HepG2 (cell line): ENCODE results near the gene PITHD1. TPM values are rescaled to one million over a fixed set of nuclear protein-coding genes. Genes with fewer than 3 reads are reported as not detected.
A peak's percentile ranks its signal among the peaks of the same experiment; 100 is the strongest.

Source experiments
- ATF2 ChIP-seq: sonication (generic); formaldehyde crosslinking; IDR thresholded peaks from 2 replicates; pipeline ENCODE4 v1.4.0; 2020; ENCODE audit warnings: missing genetic modification reagents
- ATRX ChIP-seq: sonication (generic); formaldehyde crosslinking; IDR thresholded peaks from 2 replicates; pipeline ENCODE4 v1.4.0; 2020; ENCODE audit warnings: missing genetic modification reagents, borderline replicate concordance
- FUBP1 ChIP-seq: sonication (generic); formaldehyde crosslinking; IDR thresholded peaks from 2 replicates; pipeline ENCODE4 v1.5.1; 2020; ENCODE audit warnings: missing genetic modification reagents, mild to moderate bottlenecking, borderline replicate concordance
- GZF1 ChIP-seq: sonication (generic); formaldehyde crosslinking; IDR thresholded peaks from 2 replicates; pipeline ENCODE4 v1.5.1; 2020; ENCODE audit warnings: mild to moderate bottlenecking, missing genetic modification reagents
- HNF4A ChIP-seq: sonication (generic); formaldehyde crosslinking; IDR thresholded peaks from 2 replicates; pipeline ENCODE4 v1.4.0; 2020; ENCODE audit warnings: missing genetic modification reagents
- NFATC3 ChIP-seq: sonication (generic); formaldehyde crosslinking; IDR thresholded peaks from 2 replicates; pipeline ENCODE4 v1.5.1; 2020; ENCODE audit warnings: mild to moderate bottlenecking, missing genetic modification reagents
- NFRKB ChIP-seq: fragments of 450-650 bp; IDR thresholded peaks from 2 replicates; pipeline ENCODE4 v1.6.1; 2017
- PATZ1 ChIP-seq: sonication (generic); formaldehyde crosslinking; IDR thresholded peaks from 2 replicates; pipeline ENCODE4 v1.4.0; 2020; ENCODE audit warnings: missing genetic modification reagents
- PRDM10 ChIP-seq: sonication (generic); formaldehyde crosslinking; IDR thresholded peaks from 2 replicates; pipeline ENCODE4 v1.4.0; 2020; ENCODE audit warnings: low read depth, missing genetic modification reagents
- RXRB ChIP-seq: IDR thresholded peaks from 2 replicates; pipeline ENCODE4 v1.6.1; 2016; ENCODE audit warnings: borderline replicate concordance, missing genetic modification reagents, missing compliant biosample characterization
- TFE3 ChIP-seq: IDR thresholded peaks from 2 replicates; pipeline ENCODE4 v1.6.1; 2016
- TGIF2 ChIP-seq: IDR thresholded peaks from 2 replicates; pipeline ENCODE4 v1.6.1; 2016; ENCODE audit warnings: control low read depth, missing compliant biosample characterization
- ZC3H4 ChIP-seq: sonication (generic); formaldehyde crosslinking; IDR thresholded peaks from 2 replicates; pipeline ENCODE4 v1.4.0; 2020; ENCODE audit warnings: missing genetic modification reagents, borderline replicate concordance
- ZNF101 ChIP-seq: sonication (generic); formaldehyde crosslinking; IDR thresholded peaks from 2 replicates; pipeline ENCODE4 v1.4.0; 2020; ENCODE audit warnings: mild to moderate bottlenecking, low read depth, missing genetic modification reagents, borderline replicate concordance
- ZNF143 ChIP-seq: sonication (generic); formaldehyde crosslinking; IDR thresholded peaks from 2 replicates; pipeline ENCODE4 v1.4.0; 2020; ENCODE audit warnings: missing genetic modification reagents
- ZNF33A ChIP-seq: sonication (generic); formaldehyde crosslinking; IDR thresholded peaks from 2 replicates; pipeline ENCODE4 v1.5.1; 2020; ENCODE audit warnings: missing genetic modification reagents, mild to moderate bottlenecking, moderate library complexity, borderline replicate concordance
- ZNF350 ChIP-seq: sonication (generic); formaldehyde crosslinking; IDR thresholded peaks from 2 replicates; pipeline ENCODE4 v1.4.0; 2020; ENCODE audit warnings: mild to moderate bottlenecking, low read depth, missing genetic modification reagents, borderline replicate concordance
- ZNF468 ChIP-seq: sonication (generic); formaldehyde crosslinking; IDR thresholded peaks from 2 replicates; pipeline ENCODE4 v1.8.0; 2022; ENCODE audit warnings: mild to moderate bottlenecking, moderate library complexity, missing genetic modification reagents
- ZSCAN29 ChIP-seq: sonication (generic); formaldehyde crosslinking; conservative IDR thresholded peaks from 2 replicates; pipeline ENCODE4 v1.4.0; 2020; ENCODE audit warnings: mild to moderate bottlenecking, missing genetic modification reagents
- polyA plus RNA-seq, 8 experiments: library from polyadenylated mRNA; depleted of rRNA in 3 of 8; stranded (reverse) in 7 of 8; unstranded in 1 of 8; fragments of >200 nt; fragmentation: Illumina TruSeq in 4 of 8; extraction: Trizol in 4 of 8; gene quantifications; 2 replicates each; pipeline versions ENCODE4 v1.2.1 to v1.2.3, GENCODE V29; 2011 to 2016; ENCODE audit warnings: low read depth in 4 of 8, missing spikeins in 1 of 8, mixed read lengths in 1 of 8; ENCODE audit not compliant: insufficient read depth in 1 of 8
- total RNA-seq, 5 experiments: library from RNA; depleted of rRNA; stranded (reverse); fragments of >200 nt; fragmentation: Illumina TruSeq; extraction: Trizol; gene quantifications; 2 replicates each; pipeline ENCODE4 v1.2.3, GENCODE V29; 2016; ENCODE audit warnings: low read depth in 1 of 5

The PITHD1 gene
- total and polyA plus RNA-seq, 2 of the 13 experiments (the other 11 are each of a cell fraction or from before 2014, with no cell fraction given): 28.0 to 37.3 TPM

- no peak for TF ChIP-seq PATZ1 (CRISPR knock-in tag)
- peak; percentile 99 for TF ChIP-seq TFE3 (CRISPR knock-in tag)
- no peak for TF ChIP-seq NFRKB
- TF ChIP-seq ZNF350 (CRISPR knock-in tag): 0 out of 2 replicates have a peak, but pooled peaks have one; percentile 50
- TF ChIP-seq ZSCAN29 (CRISPR knock-in tag): no peak
- no peak for TF ChIP-seq ZC3H4 (CRISPR knock-in tag)
- no peak for TF ChIP-seq ZNF33A (CRISPR knock-in tag)
- TF ChIP-seq RXRB (CRISPR knock-in tag): peak; percentile 71; the same call in 1 of the 2 replicates
- peak; percentile 94 for TF ChIP-seq HNF4A (CRISPR knock-in tag)
- TF ChIP-seq FUBP1 (CRISPR knock-in tag): no peak
- TF ChIP-seq ZNF101 (CRISPR knock-in tag): no peak
- TF ChIP-seq NFATC3 (CRISPR knock-in tag): no peak
- no peak for TF ChIP-seq PRDM10 (CRISPR knock-in tag)
- no peak for TF ChIP-seq GZF1 (CRISPR knock-in tag)
- TF ChIP-seq ATF2 (CRISPR knock-in tag): peak; percentile 94
- no peak for TF ChIP-seq TGIF2
- no peak for TF ChIP-seq ATRX (CRISPR knock-in tag)
- peak; percentile 38; the same call in 1 of the 2 replicates for TF ChIP-seq ZNF143
- TF ChIP-seq ZNF468 (CRISPR knock-in tag): no peak
Observed at GRCh38 chr1:23809751-23810171, 31.5 kb downstream of the PITHD1 start (continued).
